ENCODE results near the gene FBN2.

Gene FBN2

DNA sequence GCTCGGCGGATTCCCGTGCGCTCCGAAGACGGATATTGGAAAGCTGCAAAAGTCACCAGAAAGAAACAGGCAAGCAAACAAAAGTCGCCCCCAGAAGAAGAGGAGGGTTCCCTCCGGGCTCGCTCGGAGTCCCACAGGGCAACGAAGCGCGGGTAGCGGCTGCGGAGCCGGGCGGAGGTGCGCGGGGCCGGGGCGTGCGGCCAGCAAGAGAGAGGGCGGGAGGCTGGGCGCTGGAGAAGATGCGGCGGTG lies at the start of gene FBN2:
Gene FBN2, minus strand, starts transcription at position 246 of the 250 bp plus-strand sequence. CDS start 642 bp downstream, outside the sequence.
- no peak for DNase-seq (ENCODE audit: low read depth)

DNA sequence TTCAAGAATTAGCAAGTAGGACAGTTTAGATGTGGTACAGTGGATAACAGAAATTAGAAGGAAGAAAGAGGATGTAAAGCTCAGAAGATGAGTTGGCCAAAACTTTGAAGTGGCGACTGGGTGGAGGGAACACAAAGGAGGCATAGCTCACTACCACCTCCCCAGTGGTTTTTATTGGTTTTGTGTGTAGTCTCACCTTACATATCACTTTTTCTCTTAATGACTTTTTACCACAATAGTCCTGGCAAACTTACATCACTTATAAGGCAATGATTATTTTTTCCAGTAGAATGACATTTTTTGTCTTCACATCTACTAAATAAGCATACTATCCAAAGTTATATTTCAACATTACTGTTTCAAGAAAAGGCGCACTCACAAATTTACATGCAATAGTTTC lies 49.2 kb upstream of the FBN2 start:
- DNase-seq (ENCODE audit: low read depth): no peak

DNA sequence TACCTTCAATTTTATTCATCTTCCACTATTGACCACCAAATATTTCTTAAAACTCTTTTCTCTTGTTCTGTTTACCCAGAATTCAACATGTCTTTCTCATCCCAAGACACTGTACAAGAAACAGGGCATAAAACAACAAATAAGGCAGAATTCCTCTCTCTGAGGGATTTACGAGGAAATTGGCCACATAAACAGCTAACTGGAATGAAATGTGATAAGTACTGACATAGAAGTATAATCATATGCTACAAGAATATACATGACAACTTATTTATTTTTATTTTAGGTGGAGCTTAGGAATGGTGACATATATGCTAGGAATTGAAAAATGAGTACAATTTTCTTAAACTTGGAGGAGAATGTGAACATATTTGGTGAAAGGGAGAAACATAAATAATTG lies 48.8 kb upstream of the FBN2 start:
- DNase-seq (ENCODE audit: low read depth): no peak

DNA sequence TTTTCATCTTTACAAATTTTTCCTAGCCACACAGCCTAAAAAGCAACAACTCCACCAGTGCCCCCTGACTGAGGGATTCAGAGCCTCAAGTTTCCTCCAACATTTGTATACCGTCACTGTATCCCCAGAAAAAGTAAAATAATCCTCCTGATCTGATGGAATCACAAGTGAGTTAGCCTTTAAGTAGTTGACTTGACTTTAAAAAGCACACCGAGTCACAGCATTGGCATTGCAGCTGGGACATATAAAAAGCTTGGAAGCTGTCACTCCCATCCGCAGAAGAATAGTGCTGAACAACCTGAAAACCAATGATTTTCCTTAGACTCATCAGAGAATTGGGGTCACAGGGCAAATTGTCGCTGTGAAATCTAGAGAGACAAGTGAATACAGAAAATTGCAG lies 41.6 kb upstream of the FBN2 start:
- no peak for DNase-seq (ENCODE audit: low read depth)

DNA sequence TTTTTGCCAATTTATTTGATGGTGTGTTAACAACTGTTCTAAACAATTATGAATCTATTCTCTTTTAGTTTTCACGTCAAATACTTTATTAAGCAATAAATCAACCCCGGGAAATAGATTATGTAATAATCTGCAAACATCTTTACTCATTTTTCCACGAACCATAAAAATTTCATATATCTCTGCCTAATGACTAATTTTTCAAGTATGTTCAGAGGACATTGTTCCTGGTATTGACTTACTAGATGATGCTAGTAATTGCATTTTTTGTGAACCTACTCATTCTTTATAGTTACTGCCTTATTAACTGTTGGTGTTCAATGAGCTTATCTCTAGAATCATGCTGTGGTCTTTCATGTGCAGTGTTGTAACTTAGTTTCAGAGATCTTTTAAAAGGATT lies 41.0 kb upstream of the FBN2 start:
- peak; percentile 58 for DNase-seq (ENCODE audit: low read depth)

DNA sequence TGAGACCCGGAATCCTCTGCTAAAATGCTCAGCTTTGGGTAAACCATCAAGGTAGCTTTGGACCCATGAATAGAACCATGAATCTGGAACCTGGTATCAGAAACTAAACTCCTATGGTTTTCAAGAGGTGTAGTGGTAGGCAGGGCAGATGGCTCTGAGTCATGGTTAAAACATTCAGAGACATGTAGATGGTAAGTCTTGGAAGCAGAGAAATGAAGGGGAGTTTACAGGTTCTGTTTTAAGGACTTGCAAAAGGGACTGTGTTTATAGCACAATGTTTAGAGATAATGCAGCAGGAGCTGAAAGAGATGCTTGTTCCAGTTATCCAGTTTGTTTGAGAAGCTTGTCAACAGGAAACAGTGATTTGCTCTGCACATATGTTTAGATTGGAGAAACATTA lies 36.0 kb upstream of the FBN2 start:
- DNase-seq (ENCODE audit: low read depth): no peak

- DNase-seq (ENCODE audit: low read depth): no peak
These were observed 34.9 kb upstream of the FBN2 start for GRCh38 chr5:128572930-128573319.

GRCh38 chr5:128572051-128572929 lies 34.2 kb upstream of the FBN2 start:
- peak; percentile 69 for DNase-seq (ENCODE audit: low read depth)

DNA sequence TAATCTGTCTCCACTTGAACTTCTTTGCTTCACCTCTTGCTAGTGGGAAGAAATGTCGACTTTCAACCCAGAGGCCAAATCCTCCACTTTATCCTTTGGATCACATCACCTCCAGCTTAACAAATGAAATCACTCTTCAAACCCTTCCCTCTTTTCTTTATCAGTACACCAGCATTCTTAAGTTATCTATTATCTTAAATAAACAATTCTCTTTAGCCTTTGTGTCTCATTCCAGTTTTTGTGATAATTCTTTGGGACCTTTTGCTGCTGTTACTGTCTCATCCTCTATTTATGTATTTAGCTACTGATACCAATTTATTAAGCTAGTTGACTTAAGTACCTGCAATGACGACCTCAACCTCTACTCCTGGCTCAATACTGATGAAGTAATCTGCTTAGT lies 28.1 kb upstream of the FBN2 start:
- DNase-seq (ENCODE audit: low read depth): no peak

GRCh38 chr5:128559300-128560297 lies 21.6 kb upstream of the FBN2 start:
- no peak for DNase-seq (ENCODE audit: low read depth)

GRCh38 chr5:128553747-128554146 lies 15.7 kb upstream of the FBN2 start:
- DNase-seq (ENCODE audit: low read depth): no peak

DNA sequence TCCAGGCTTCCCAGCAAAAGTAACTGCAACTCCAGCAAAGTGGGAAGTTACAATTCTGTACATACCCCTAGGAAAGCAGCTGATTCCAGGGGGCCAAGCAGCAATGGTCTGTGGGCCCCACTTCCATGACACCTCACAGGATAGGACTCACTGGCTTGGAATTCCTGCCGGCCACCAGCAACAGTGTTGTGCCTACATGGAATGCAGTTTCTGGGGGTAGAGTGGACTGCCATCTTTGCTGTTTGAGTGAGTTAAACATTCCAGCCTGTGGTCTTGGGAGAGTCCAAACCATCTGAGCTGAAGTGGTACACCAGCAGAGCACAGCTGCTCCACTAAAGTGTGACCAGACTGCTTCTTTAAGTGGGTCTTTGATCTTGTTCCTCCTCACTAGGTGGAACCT lies 13.4 kb upstream of the FBN2 start:
- no peak for DNase-seq (ENCODE audit: low read depth)

DNA sequence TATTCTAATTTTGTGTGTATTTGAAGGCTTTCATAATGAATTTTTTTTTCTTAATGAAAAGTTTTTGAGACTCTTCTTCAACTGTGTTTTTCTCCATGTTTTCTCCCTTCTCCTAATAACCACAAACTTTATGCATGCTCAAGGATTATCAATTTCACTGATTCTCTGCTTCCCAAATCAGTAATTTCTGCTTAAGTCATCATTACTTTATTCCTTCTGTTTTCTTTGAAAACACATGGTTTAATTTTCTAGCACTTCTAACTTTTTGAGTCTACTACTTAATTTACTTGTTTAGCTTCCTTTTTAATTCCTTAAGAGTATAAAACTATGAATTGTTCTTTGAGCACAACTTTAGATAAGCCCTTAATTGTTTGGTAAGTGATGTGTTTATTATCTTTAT lies 11.5 kb upstream of the FBN2 start:
- no peak for DNase-seq (ENCODE audit: low read depth)

GRCh38 chr5:128546658-128547281 lies 8.7 kb upstream of the FBN2 start:
- DNase-seq (ENCODE audit: low read depth): no peak

- DNase-seq (ENCODE audit: low read depth): no peak
These were observed 3.3 kb upstream of the FBN2 start for GRCh38 chr5:128541385-128541784.

DNA sequence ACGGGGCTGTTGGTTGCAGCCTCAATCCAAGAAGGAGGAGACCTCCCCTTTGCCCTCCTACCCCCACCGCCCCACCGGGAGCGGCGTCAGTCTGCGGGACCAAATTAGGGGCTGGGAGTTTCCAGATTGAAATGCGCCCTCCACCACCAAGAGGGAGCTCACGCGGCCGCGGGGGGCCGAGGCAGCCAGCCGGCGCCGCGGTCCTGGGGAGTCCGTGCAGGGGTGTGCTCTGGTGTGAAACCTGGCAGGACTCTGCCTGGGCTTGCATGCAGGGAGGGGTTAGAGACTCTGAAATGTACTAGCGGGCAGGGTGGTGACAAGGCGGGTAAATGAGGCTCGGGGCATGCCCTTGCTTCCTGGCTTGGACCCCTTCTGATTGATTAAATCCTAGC lies 989 bp upstream of the FBN2 start:
- DNase-seq (ENCODE audit: low read depth): peak; percentile 18

DNA sequence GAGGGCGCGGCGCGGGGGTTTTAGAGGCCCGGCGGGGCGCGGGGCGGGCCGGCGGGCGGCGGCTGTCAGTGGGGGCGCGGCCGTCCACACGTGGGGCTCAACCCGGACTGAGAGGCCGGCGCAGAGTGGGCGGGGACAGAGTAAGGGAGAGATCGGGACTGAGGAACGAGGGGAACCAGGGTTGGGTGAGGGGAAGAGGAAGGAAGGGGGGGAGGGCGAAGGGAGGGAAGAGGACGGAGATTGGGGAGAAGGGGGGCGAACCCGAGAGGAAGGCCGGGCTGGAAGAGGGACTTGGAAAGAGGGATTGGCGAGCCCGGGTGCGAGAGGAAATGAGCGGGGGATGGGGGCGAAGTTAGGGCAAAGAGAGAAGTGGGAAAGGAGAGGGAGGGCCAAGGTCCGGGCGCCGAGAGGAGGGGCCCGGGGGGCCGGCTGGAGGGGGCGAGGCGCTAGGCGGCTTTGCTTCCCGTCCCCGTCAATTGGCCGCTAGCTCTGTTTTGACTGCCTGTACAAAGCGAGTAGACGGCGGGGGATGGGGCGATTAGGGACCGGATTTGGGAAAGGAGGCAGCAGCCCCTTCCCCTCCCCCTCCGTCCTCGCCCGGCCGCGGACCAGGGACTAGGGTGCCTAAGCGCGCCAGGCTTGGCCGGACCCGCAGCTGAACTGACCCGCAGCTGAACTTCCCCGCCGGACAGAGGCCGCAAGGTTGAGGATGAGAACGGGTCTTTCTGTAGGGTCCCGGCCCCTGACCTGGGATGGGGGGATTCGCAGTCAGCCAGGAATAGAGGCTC lies 399 bp upstream of the FBN2 start:
- DNase-seq (ENCODE audit: low read depth): peak; percentile 94

DNA sequence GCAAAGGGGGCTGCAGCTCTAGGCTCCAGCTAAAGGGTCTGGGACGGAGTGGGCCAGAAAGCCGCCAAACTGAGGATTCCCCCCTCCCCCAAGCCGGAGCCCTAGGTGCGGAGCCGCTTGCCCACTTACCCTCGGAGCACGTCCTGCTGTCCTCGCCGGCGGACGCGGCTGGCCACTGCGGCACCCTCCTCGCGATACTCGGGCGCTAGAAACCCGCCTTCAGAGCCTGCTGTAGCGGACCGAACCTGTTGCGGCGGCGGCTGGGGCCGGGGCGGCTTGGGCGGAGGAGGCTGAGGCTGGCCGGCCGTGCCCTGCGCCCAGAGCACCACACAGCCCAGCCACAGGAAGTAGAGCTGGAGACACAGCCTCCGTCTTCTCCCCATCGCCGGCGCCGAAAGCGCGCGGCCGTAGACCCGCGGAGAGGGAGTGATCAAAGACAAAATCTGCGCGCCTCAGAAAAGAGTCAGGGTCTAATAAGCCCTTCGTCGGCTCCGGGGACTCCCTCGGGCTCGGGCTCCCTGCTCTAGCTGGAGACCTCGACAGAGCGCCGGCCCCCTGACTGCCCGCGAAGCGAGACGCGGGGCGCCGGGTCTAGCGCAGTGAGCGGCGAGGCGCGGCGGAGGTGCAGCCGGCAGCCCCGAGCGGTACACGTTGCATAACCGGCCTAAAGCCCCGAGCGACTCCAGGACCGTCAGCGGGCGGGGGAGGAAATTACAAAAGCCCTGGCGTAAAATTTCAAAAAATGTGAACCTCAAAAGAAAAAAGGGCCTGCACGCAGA lies 635 bp downstream of the FBN2 start:
- DNase-seq (ENCODE audit: low read depth): no peak

- peak; percentile 27 for DNase-seq (ENCODE audit: low read depth)
These were observed 1.5 kb downstream of the FBN2 start for GRCh38 chr5:128536254-128537220.

DNA sequence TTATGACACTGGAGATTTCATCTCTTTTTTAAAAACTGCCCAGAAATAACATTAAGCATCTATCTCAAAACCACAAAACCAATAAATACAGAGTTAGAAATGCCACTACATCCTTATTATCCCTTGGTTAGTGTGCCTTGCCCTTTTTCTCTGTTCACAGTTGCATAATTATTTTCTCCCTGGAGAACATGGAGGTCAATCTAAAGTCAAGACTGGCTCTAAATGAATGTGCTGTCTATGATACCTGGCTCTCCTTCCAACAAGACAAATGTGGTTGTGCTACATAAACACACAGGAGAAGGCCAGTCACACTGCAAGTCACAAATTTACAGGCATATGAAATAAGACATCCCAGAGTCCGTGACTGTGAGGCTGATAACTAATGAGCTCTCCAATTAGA lies 2.8 kb downstream of the FBN2 start:
- no peak for DNase-seq (ENCODE audit: low read depth)

Data from fibroblast of the conjunctiva (primary cell).